Measurements from ENCODE around the gene USP6NL. TPM values are rescaled to one million over a fixed set of nuclear protein-coding genes. Genes with fewer than 3 reads are reported as not detected.

The USP6NL gene
- polyA plus RNA-seq, 1 of the 3 experiments (the other 2 are of a cell fraction) = 8.9 TPM

- Histone ChIP-seq H3K9ac (no peak overlapping the region), H3K27me3 (ENCODE audit: insufficient read depth) (no peaks in the 10 kb centered on the region), H4K20me1 (ENCODE audit: insufficient read depth) (no peaks in the 10 kb centered on the region), H2AFZ (ENCODE audit: low read depth) (no peak overlapping the region), H3K4me1 (ENCODE audit: control insufficient read depth in 1 of 2, insufficient read depth in 2 of 2, low read depth in 1 of 2, low read length in 1 of 2) (no peaks in the 10 kb centered on the region), H3K4me3 (ENCODE audit: low read depth in 2 of 2, low read length in 1 of 2) (no peak overlapping the region), H3K27ac (ENCODE audit: low read depth in 2 of 2, low read length in 1 of 2) (no peak overlapping the region), H3F3A (replicated peaks; ENCODE audit: insufficient read depth) (no peaks in the 10 kb centered on the region), H3K4me2 (no peak overlapping the region), H3K9me3 (no peaks in the 10 kb centered on the region), H3K9me2 (no peaks in the 10 kb centered on the region), H3K79me2 (ENCODE audit: insufficient read depth) (no peaks in the 10 kb centered on the region), H3K36me3 (replicated peaks in 1 of 2; ENCODE audit: control insufficient read depth in 1 of 2, insufficient read depth in 2 of 2, low read length in 1 of 2) (no peaks in the 10 kb centered on the region)
- POLR2A ChIA-PET = no interaction called here
- TF ChIP-seq TEAD4 (IDR thresholded peaks at IDR 0.05; ENCODE audit: borderline replicate concordance, insufficient read depth) (no peak), MXI1 (IDR thresholded peaks at IDR 0.05; ENCODE audit: low read depth, low read length) (no peak), POLR2AphosphoS5 (IDR thresholded peaks at IDR 0.05; ENCODE audit: low read depth, low read length) (no peak)
- DNase-seq = no peak
- CTCF ChIA-PET = no interaction called here
- 70% methylated on average over 7 of the region's 9 CpGs for WGBS (ENCODE audit: low lambda C conversion rate)
Observed at GRCh38 chr10:11625019-11625735, 13.7 kb upstream of the USP6NL start.

GRCh38 chr10:11617233-11617632 is 5.8 kb upstream of the USP6NL start:
- no peak overlapping the region for H3K27ac ChIP-seq (ENCODE audit: low read depth in 2 of 2, low read length in 1 of 2)
- peaks cover 3% of the 10 kb centered on the region for H3F3A ChIP-seq (replicated peaks; ENCODE audit: insufficient read depth)
- H3K9ac ChIP-seq = no peak overlapping the region
- no peaks in the 10 kb centered on the region for H3K79me2 ChIP-seq (ENCODE audit: insufficient read depth)
- H3K9me2 ChIP-seq = no peaks in the 10 kb centered on the region
- peaks cover 0 to 9% of the 10 kb centered on the region in 2 experiments; a peak in 1 of 4 replicates for H3K4me1 ChIP-seq (ENCODE audit: control insufficient read depth in 1 of 2, insufficient read depth in 2 of 2, low read depth in 1 of 2, low read length in 1 of 2)
- H3K36me3 ChIP-seq (replicated peaks in 1 of 2; ENCODE audit: control insufficient read depth in 1 of 2, insufficient read depth in 2 of 2, low read length in 1 of 2) = no peaks in the 10 kb centered on the region
- H3K4me2 ChIP-seq = no peak overlapping the region
- H4K20me1 ChIP-seq (ENCODE audit: insufficient read depth) = no peaks in the 10 kb centered on the region
- H3K27me3 ChIP-seq (ENCODE audit: insufficient read depth) = no peaks in the 10 kb centered on the region
- H3K4me3 ChIP-seq (ENCODE audit: low read depth in 2 of 2, low read length in 1 of 2) = no peak overlapping the region
- H3K9me3 ChIP-seq = no peaks in the 10 kb centered on the region
- POLR2A ChIA-PET = no interaction called here
- DNase-seq = no peak
- CTCF ChIA-PET = no interaction called here
- H2AFZ ChIP-seq (ENCODE audit: low read depth) = no peak overlapping the region
- no peak for TF ChIP-seq CTCF (IDR thresholded peaks at IDR 0.05)
- no peak for TF ChIP-seq RFX5 (IDR thresholded peaks at IDR 0.05; ENCODE audit: low read length)
- TF ChIP-seq MXI1 (IDR thresholded peaks at IDR 0.05; ENCODE audit: low read depth, low read length) = no peak
- no peak for TF ChIP-seq FOXM1 (IDR thresholded peaks at IDR 0.05; ENCODE audit: low read depth)
- no peak for TF ChIP-seq TCF12 (IDR thresholded peaks at IDR 0.05)
- no peak for TF ChIP-seq ELF1 (IDR thresholded peaks at IDR 0.05)
- TF ChIP-seq YY1 (IDR thresholded peaks at IDR 0.05; ENCODE audit: low read depth) = no peak
- no peak for TF ChIP-seq USF2 (IDR thresholded peaks at IDR 0.05; ENCODE audit: borderline replicate concordance, low read depth, low read length)
- TF ChIP-seq NFIC (IDR thresholded peaks at IDR 0.05; ENCODE audit: borderline replicate concordance) = no peak
- TF ChIP-seq GATA2 (CRISPR knock-in tag; IDR thresholded peaks at IDR 0.05) = no peak
- no peak for TF ChIP-seq RXRA (IDR thresholded peaks at IDR 0.05; ENCODE audit: borderline replicate concordance, low read depth)
- no peak for TF ChIP-seq TAF1 (IDR thresholded peaks at IDR 0.05; ENCODE audit: borderline replicate concordance, low read depth, low read length)
- no peak for TF ChIP-seq MEF2A (IDR thresholded peaks at IDR 0.05; ENCODE audit: borderline replicate concordance, low read depth)
- no peak for TF ChIP-seq REST (IDR thresholded peaks at IDR 0.05; ENCODE audit: low read depth, low read length)
- TF ChIP-seq RAD21 (IDR thresholded peaks at IDR 0.05; ENCODE audit: low read length) = no peak
- no peak for TF ChIP-seq GABPA (IDR thresholded peaks at IDR 0.05; ENCODE audit: low read depth)
- TF ChIP-seq JUND (IDR thresholded peaks at IDR 0.05) = no peak
- no peak for TF ChIP-seq FOXJ3 (CRISPR knock-in tag; IDR thresholded peaks at IDR 0.05)
- no peak for TF ChIP-seq SIN3A (IDR thresholded peaks at IDR 0.05; ENCODE audit: borderline replicate concordance, low read depth, low read length)
- TF ChIP-seq POLR2AphosphoS5 (IDR thresholded peaks at IDR 0.05; ENCODE audit: low read depth, low read length) = no peak
